Ovary (tissue), 9 donors: ENCODE data around the gene SLC9B2. TPM values are rescaled to one million over a fixed set of nuclear protein-coding genes. Genes with fewer than 3 reads are reported as not detected.

Experiments used
- DNase-seq, 5 donors: peaks; one replicate each; pipeline ENCODE4 v3.0.0-alpha.2; 2019 to 2020
- H3K27ac ChIP-seq, 2 donors: fragments of 200-600 bp; one replicate each; pipeline versions ENCODE4 v1.5.1 to v1.8.0; 2019 to 2022
- H3K27me3 ChIP-seq: fragments of 200-600 bp; one replicate; pipeline ENCODE4 v1.8.0; 2022
- H3K36me3 ChIP-seq: fragments of 200-600 bp; sonication (generic); one replicate; pipeline ENCODE4 v1.5.1; 2019
- H3K4me1 ChIP-seq: one replicate; pipeline ENCODE4 v1.8.1; 2013; ENCODE audit warnings: mild to moderate bottlenecking, moderate library complexity; ENCODE audit not compliant: insufficient read depth
- H3K4me3 ChIP-seq: fragments of 200-600 bp; sonication (generic); one replicate; pipeline ENCODE4 v1.5.1; 2017
- H3K9me3 ChIP-seq, 2 donors: fragments of 200-600 bp in 1 of 2; sonication (generic) in 1 of 2; one replicate each; pipeline versions ENCODE4 v1.5.1 to v1.8.1; 2013 to 2019; ENCODE audit warnings: mild to moderate bottlenecking in 1 of 2, moderate library complexity in 1 of 2
- EP300 ChIP-seq: sonication (generic); formaldehyde crosslinking; IDR thresholded peaks from one replicate; pipeline ENCODE4 v1.6.1; 2017; ENCODE audit warnings: antibody characterized with exemption
- POLR2A ChIP-seq: fragments of 450-650 bp; IDR thresholded peaks from one replicate; pipeline ENCODE4 v1.6.1; 2017; ENCODE audit warnings: antibody characterized with exemption, mild to moderate bottlenecking, moderate library complexity
- WGBS, 3 donors: extraction: QIAGEN DNeasy Blood & Tissue Kit in 1 of 3; methylation state at CpG; one replicate each; pipeline versions ENCODE4 v1.1.5 to v1.1.7; 2013 to 2017; 5-methylcytosine and 5-hydroxymethylcytosine counted together
- intact Hi-C, 4 donors: fragments of 100-400 bp; cut with DNase I; formaldehyde crosslinking; loops; one replicate each; pipeline versions ENCODE4 v1.11.0 to v1.15.1; 2022 to 2023
- polyA plus RNA-seq, 2 donors: library from polyadenylated mRNA; stranded (reverse); fragments of 200-250 nt in 1 of 2; fragments of 350-450 nt in 1 of 2; fragmentation: Illumina TruSeq in 1 of 2; extraction: RNeasy Lipid Tissue Mini Kit (QIAGEN cat#74804) in 1 of 2; gene quantifications; one replicate each; pipeline ENCODE4 v1.2.3, GENCODE V29; 2013 to 2014
- total RNA-seq, 7 donors: library from RNA; depleted of rRNA in 2 of 7; stranded (reverse); fragments of >200 nt in 2 of 7; fragmentation: NEBNext Ultra II Directional in 3 of 7; extraction: Animal tissue kit (Norgen Biotek cat#: 25700) in 3 of 7; gene quantifications; one replicate each; pipeline versions ENCODE4 v1.1.0 to v1.2.4, GENCODE V29; 2016 to 2023
- TF ChIP-seq, protein P1 (sequence below), 3 donors: fragments of 450-650 bp in 2 of 3; fragments of 200-600 bp in 1 of 3; IDR thresholded peaks; one replicate each; pipeline versions ENCODE4 v1.5.1 to v1.8.0; 2016 to 2022; ENCODE audit warnings: antibody characterized with exemption in 3 of 3, mild to moderate bottlenecking in 1 of 3
- donor health status: DM: no; HTN: no; CAD: no; lungs with moderate emphysema.
- donor health status: DM: no; HTN: no; CAD: no.
- donor health status: Bipolar disorder and iron deficiency.
- donor health status: DM: yes; HTN: yes; CAD: no.
- donor health status: DM: no; HTN: no; CAD: no.
- donor health status: DM: yes; HTN: yes; CAD: no.

The SLC9B2 gene
- total and polyA plus RNA-seq, 9 donors: 11.0 to 19.2 (median 17.0) TPM

DNA sequence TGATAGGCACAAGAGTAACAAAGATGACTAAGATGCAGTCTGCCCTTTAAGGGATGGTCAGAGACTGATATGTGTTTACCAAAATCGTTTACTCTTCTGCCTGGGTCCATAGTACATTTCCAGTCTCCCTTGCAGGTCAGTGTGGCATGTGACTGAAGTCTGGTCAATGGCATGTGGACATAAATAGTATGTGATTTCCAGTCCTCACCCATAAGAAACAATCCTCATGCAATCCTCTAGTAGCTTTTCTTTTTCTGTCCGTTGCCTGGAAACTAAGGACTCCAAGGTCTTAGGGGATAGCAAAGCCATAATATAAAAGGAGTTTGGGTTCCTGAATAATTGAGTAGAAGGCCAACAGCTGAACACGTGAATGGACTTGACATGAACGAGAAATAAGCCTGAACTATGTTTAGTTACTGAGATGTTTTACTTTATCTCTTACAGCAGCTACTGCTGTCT is 1.1 kb downstream of the SLC9B2 start:
- peak overlapping the region; percentile 96 to 98 for H3K27ac ChIP-seq
- 2 to 8% (median 7%) methylated on average over 4 of the region's 4 CpGs for WGBS, 3 donors
- H3K9me3 ChIP-seq: no peaks in the 10 kb centered on the region
- DNase-seq: no peak
- no peaks in the 10 kb centered on the region for H3K36me3 ChIP-seq
- H3K4me3 ChIP-seq: peak overlapping the region; percentile 56
- no peaks in the 10 kb centered on the region for H3K27me3 ChIP-seq
- TF ChIP-seq EP300 (no peak), POLR2A (no peak)
- TF ChIP-seq, protein P1, sequence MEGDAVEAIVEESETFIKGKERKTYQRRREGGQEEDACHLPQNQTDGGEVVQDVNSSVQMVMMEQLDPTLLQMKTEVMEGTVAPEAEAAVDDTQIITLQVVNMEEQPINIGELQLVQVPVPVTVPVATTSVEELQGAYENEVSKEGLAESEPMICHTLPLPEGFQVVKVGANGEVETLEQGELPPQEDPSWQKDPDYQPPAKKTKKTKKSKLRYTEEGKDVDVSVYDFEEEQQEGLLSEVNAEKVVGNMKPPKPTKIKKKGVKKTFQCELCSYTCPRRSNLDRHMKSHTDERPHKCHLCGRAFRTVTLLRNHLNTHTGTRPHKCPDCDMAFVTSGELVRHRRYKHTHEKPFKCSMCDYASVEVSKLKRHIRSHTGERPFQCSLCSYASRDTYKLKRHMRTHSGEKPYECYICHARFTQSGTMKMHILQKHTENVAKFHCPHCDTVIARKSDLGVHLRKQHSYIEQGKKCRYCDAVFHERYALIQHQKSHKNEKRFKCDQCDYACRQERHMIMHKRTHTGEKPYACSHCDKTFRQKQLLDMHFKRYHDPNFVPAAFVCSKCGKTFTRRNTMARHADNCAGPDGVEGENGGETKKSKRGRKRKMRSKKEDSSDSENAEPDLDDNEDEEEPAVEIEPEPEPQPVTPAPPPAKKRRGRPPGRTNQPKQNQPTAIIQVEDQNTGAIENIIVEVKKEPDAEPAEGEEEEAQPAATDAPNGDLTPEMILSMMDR (IDR thresholded peaks at IDR 0.05): no peak
- intact Hi-C loops: no loop called here
- H3K4me1 ChIP-seq: peaks cover 7% of the 10 kb centered on the region

DNA sequence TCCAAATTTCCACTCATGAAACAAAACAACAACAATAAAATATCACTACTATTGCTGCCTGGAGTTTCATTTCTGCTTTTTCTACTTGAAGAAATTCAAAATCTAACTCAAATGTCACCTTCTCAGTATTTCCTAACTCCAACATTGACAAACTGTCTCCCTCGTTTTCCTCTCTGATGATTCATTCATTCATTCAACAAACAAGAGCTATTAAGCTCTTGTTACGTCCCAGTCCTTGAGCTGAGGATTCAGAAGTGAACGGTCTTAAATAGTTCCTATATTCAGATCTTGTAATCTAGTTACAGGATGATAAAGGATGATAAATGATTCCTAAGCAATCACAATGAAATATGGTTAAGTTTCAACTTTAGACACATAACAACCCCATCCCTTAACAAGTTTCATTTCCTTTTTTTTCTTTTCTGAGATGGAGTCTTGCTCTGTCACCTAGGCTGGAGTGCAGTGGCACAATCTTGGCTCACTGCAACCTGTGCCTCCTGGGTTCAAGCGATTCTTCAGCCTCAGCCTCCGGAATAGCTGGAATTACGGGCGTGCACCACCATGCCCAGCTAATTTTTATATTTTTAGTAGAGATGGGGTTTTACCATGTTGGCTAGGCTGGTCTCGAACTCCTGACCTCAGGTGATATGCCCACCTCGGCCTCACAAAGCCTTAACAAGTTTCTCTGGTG is 1.7 kb downstream of the SLC9B2 start:
- Histone ChIP-seq H3K9me3 (no peaks in the 10 kb centered on the region), H3K36me3 (no peaks in the 10 kb centered on the region), H3K27ac (peak overlapping the region in 1 of 2 donors; percentile 96), H3K4me1 (peaks cover 7% of the 10 kb centered on the region), H3K4me3 (peak overlapping the region; percentile 56), H3K27me3 (no peaks in the 10 kb centered on the region)
- TF ChIP-seq, protein P1 (IDR thresholded peaks at IDR 0.05): no peak
- no peak for TF ChIP-seq EP300
- TF ChIP-seq POLR2A: no peak
- intact Hi-C loops: no loop called here
- WGBS, 3 donors: 88 to 92% (median 88%) methylated on average over 9 of the region's 9 CpGs
- DNase-seq: no peak

DNA sequence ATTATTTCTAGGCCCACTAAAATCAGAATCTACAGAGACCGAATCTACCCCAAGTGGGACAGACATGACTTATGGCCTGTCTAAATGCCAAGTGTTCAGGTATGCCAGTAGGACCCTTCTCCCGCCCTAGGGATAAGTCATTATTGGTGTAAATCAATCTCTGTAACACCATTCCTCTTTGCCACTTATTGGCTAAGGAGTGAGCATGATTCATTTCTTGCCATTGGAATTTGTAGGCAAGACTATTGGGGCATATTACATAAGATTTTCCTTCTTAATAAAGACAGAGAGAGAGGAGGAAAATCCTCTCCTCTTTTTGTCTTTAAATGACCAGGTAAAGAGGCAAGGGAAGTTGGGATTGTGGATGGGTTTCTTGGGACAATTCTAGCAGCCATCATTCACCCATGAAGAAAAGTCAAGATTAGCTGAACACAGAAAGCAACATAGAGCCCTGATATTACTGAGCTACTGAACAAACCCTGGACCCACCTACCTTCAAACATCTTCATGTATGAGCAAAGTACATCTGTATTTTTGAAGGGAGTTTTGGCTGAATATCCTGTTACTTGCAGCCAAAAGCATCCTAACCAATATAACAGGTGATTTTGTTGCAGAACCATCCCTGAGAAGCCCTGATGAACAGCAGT is 2.6 kb downstream of the SLC9B2 start:
- Histone ChIP-seq H3K27ac (no peak overlapping the region), H3K4me1 (peaks cover 7% of the 10 kb centered on the region), H3K36me3 (no peaks in the 10 kb centered on the region), H3K4me3 (no peak overlapping the region), H3K27me3 (no peaks in the 10 kb centered on the region), H3K9me3 (no peaks in the 10 kb centered on the region)
- TF ChIP-seq EP300: no peak
- no peak for TF ChIP-seq POLR2A
- TF ChIP-seq, protein P1 (IDR thresholded peaks at IDR 0.05): no peak
- WGBS, 3 donors: 97 to 100% (median 98%) methylated on average over 2 of the region's 2 CpGs
- no peak for DNase-seq
- intact Hi-C loops: no loop called here

DNA sequence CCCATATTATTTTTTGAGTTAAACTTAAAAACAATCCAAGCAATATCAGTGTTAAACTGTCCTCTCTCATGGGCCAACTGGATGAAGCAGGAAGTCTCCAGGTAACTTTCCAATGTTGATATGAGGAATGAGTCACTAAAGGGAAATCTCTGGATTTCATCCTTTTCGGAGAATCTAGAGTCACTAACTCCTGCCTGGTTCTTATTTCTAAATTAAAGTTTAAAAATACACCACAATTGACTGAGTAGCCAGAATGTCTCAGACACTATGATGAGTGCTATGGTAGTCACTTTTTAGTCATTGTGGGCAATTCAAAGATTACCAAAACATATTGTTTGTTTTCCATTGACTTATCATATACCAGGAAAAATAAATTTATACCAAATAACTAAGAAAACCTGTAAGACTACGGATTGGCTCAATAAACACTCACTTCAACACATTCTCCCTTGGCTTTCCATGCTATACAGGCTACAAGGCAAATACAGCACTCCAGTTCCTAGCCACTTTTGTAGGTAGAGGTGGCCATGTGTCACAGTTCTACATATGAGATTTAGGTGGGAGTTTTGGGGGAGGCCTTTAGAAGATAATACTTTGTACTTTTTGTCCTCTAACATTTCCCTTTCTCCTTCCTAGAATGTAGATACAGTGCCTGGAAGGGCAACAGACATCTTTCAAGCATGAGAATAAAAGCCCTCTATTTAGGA is 8.6 kb downstream of the SLC9B2 start:
- no peak for DNase-seq
- WGBS, 3 donors: 89 to 92% (median 91%) methylated on average over 2 of the region's 2 CpGs
- H3K4me1 ChIP-seq: no peaks in the 10 kb centered on the region
- TF ChIP-seq, protein P1 (IDR thresholded peaks at IDR 0.05): no peak
- TF ChIP-seq EP300 (no peak), POLR2A (no peak)
- no peak overlapping the region for H3K4me3 ChIP-seq
- H3K9me3 ChIP-seq: no peaks in the 10 kb centered on the region
- H3K27ac ChIP-seq: no peak overlapping the region
- H3K36me3 ChIP-seq: no peaks in the 10 kb centered on the region
- intact Hi-C loops: no loop called here
- H3K27me3 ChIP-seq: no peaks in the 10 kb centered on the region
